GM12878 (cell line): ENCODE data around the gene IREB2. TPM values are rescaled to one million over a fixed set of nuclear protein-coding genes. Genes with fewer than 3 reads are reported as not detected.

Source experiments
- ATAC-seq: fragments of 200-7000 bp; cut with Tn5 transposase; 3 replicates; pipeline ENCODE4 v1.9.1; 2020; ENCODE audit warnings: mild to moderate bottlenecking, moderate library complexity
- BruUV-seq: library from RNA; stranded (reverse); fragments of 400-500 nt; replicated peaks from 2 replicates; lab custom pipeline; 2021; lab: Mats Ljungman, UMichigan
- CTCF ChIA-PET: fragments of 300-600 bp; sonication (Branson Sonifier 250); formaldehyde crosslinking; extraction: SDS; loops from one replicate; lab custom pipeline; 2021; ENCODE audit warnings: inconsistent platforms; lab: Yijun Ruan, JAX
- POLR2A ChIA-PET: fragments of 350-600 bp; formaldehyde crosslinking; extraction: SDS; loops from one replicate; lab custom pipeline; 2021; ENCODE audit warnings: inconsistent platforms; lab: Charles Lee
- RAD21 ChIA-PET: fragments of 300-600 bp; sonication (Branson Sonifier 250); formaldehyde crosslinking; loops from one replicate; lab custom pipeline; 2023; ENCODE audit warnings: antibody characterized with exemption; ENCODE audit not compliant: unreplicated experiment; lab: Charles Lee
- SMC1A ChIA-PET: fragments of 300-600 bp; sonication (Branson Sonifier 250); formaldehyde crosslinking; loops from one replicate; lab custom pipeline; 2023; ENCODE audit not compliant: unreplicated experiment, uncharacterized antibody; lab: Charles Lee
- DNase-seq: peaks from one replicate; pipeline ENCODE4 v3.0.0-alpha.2; 2011; ENCODE audit warnings: low read depth, low spot score
- FAIRE-seq: peaks from 3 replicates; lab custom pipeline; 2011; peaks lifted over from hg19 to GRCh38; lab: Jason Lieb, UNC
- H2AFZ ChIP-seq: 2 replicates; pipeline ENCODE4 v1.6.0; 2011; ENCODE audit warnings: low read depth, low read length, control low read depth; ENCODE audit not compliant: control insufficient read depth
- H3K27ac ChIP-seq: 2 replicates; pipeline ENCODE4 v1.5.1; 2011; ENCODE audit warnings: control low read depth; ENCODE audit not compliant: control insufficient read depth, insufficient read depth
- H3K27me3 ChIP-seq, 2 experiments: replicated peaks in 1 of 2; 2 replicates each; pipeline versions ENCODE4 v1.6.0 to v1.6.1; 2011; ENCODE audit warnings: low read length in 1 of 2; ENCODE audit not compliant: control insufficient read depth in 2 of 2, insufficient read depth in 2 of 2
- H3K36me3 ChIP-seq, 2 experiments: 2 replicates each; pipeline ENCODE4 v1.5.1; 2011; ENCODE audit warnings: low read length in 1 of 2; ENCODE audit not compliant: control insufficient read depth in 2 of 2, insufficient read depth in 2 of 2
- H3K4me1 ChIP-seq: 2 replicates; pipeline ENCODE4 v1.6.1; 2011; ENCODE audit warnings: mild to moderate bottlenecking, low read length, moderate library complexity, mixed read lengths; ENCODE audit not compliant: control insufficient read depth, insufficient read depth
- H3K4me2 ChIP-seq: 2 replicates; pipeline ENCODE4 v1.6.0; 2011; ENCODE audit warnings: control low read depth; ENCODE audit not compliant: control insufficient read depth, insufficient read depth
- H3K4me3 ChIP-seq: fragments of 200-600 bp; sonication (generic); 2 replicates; pipeline ENCODE4 v1.5.1; 2016
- H3K79me2 ChIP-seq: 2 replicates; pipeline ENCODE4 v1.6.0; 2011; ENCODE audit warnings: low read length; ENCODE audit not compliant: control insufficient read depth, insufficient read depth
- H3K9ac ChIP-seq: 2 replicates; pipeline ENCODE4 v1.8.0; 2011; ENCODE audit warnings: low read length, control low read depth, mixed read lengths; ENCODE audit not compliant: control insufficient read depth, insufficient read depth
- H3K9me3 ChIP-seq: replicated peaks from 3 replicates; pipeline ENCODE4 v1.5.1; 2011; ENCODE audit warnings: mild to moderate bottlenecking, low read length; ENCODE audit not compliant: control insufficient read depth, insufficient read depth
- H4K20me1 ChIP-seq: 2 replicates; pipeline ENCODE4 v1.6.0; 2011; ENCODE audit not compliant: control insufficient read depth, insufficient read depth
- ASH2L ChIP-seq: fragments of 300-600, 200-600 bp; sonication (generic); IDR thresholded peaks from 2 replicates; pipeline ENCODE4 v1.6.1; 2017; ENCODE audit warnings: low read depth, mild to moderate bottlenecking, borderline replicate concordance
- CBX3 ChIP-seq: fragments of 200-600 bp; sonication (generic); IDR thresholded peaks from 2 replicates; pipeline ENCODE4 v1.6.1; 2016; ENCODE audit warnings: low read depth, borderline replicate concordance
- CEBPB ChIP-seq, 2 experiments: fragments of 150-350 bp in 1 of 2; IDR thresholded peaks; 2 replicates each; pipeline ENCODE4 v1.6.1; 2012 to 2014; ENCODE audit warnings: low read depth in 2 of 2, low read length in 2 of 2, borderline replicate concordance in 1 of 2, inconsistent platforms in 1 of 2
- E2F8 ChIP-seq: fragments of 450-650 bp; IDR thresholded peaks from 2 replicates; pipeline ENCODE4 v1.6.1; 2018; ENCODE audit warnings: mild to moderate bottlenecking, low read depth, moderate library complexity; ENCODE audit not compliant: partially characterized antibody
- EZH2 ChIP-seq: IDR thresholded peaks from 2 replicates; pipeline ENCODE4 v1.6.1; 2012; ENCODE audit warnings: low read depth, mild to moderate bottlenecking, control low read depth, inconsistent platforms, low read length, borderline replicate concordance; ENCODE audit not compliant: control insufficient read depth
- FOS ChIP-seq: IDR thresholded peaks from 3 replicates; pipeline ENCODE4 v1.6.1; 2011; ENCODE audit warnings: borderline replicate concordance; ENCODE audit not compliant: insufficient read length; ENCODE audit errors: extremely low read depth
- FOXM1 ChIP-seq: IDR thresholded peaks from 2 replicates; pipeline ENCODE4 v1.6.1; 2012; ENCODE audit warnings: low read depth, mild to moderate bottlenecking, inconsistent platforms, low read length, moderate library complexity
- GABPA ChIP-seq: IDR thresholded peaks from 2 replicates; pipeline ENCODE4 v1.6.1; 2014; ENCODE audit warnings: antibody characterized with exemption, low read depth, mild to moderate bottlenecking, inconsistent platforms
- HDAC2 ChIP-seq: fragments of 200-600 bp; sonication (generic); IDR thresholded peaks from 2 replicates; pipeline ENCODE4 v1.6.1; 2017
- IKZF2 ChIP-seq, 2 experiments: fragments of 450-650 bp; IDR thresholded peaks; 2 replicates each; pipeline ENCODE4 v1.6.1; 2017; ENCODE audit warnings: mild to moderate bottlenecking in 2 of 2, moderate library complexity in 2 of 2
- NBN ChIP-seq: fragments of 450-650 bp; IDR thresholded peaks from 2 replicates; pipeline ENCODE4 v1.6.1; 2016
- NKRF ChIP-seq: fragments of 450-650 bp; conservative IDR thresholded peaks from 2 replicates; pipeline ENCODE4 v1.6.1; 2017; ENCODE audit warnings: mild to moderate bottlenecking, moderate library complexity
- NR2C1 ChIP-seq: fragments of 450-650 bp; IDR thresholded peaks from 2 replicates; pipeline ENCODE4 v1.6.1; 2017; ENCODE audit warnings: antibody characterized with exemption, mild to moderate bottlenecking, moderate library complexity
- NR2F1 ChIP-seq: fragments of 450-650 bp; conservative IDR thresholded peaks from 2 replicates; pipeline ENCODE4 v1.6.1; 2017; ENCODE audit warnings: mild to moderate bottlenecking
- RB1 ChIP-seq: fragments of 450-650 bp; formaldehyde crosslinking; IDR thresholded peaks from 2 replicates; pipeline ENCODE4 v1.6.1; 2017; ENCODE audit warnings: mild to moderate bottlenecking, borderline replicate concordance
- RCOR1 ChIP-seq: conservative IDR thresholded peaks from 2 replicates; pipeline ENCODE4 v1.6.1; 2012; ENCODE audit warnings: low read depth, low read length, improper control_type of control experiment
- SRF ChIP-seq, 2 experiments: IDR thresholded peaks; 2 replicates each; pipeline ENCODE4 v1.6.1; 2011; ENCODE audit warnings: low read depth in 2 of 2, low read length in 2 of 2, mild to moderate bottlenecking in 1 of 2, moderate library complexity in 1 of 2
- STAT1 ChIP-seq: fragments of 450-650 bp; conservative IDR thresholded peaks from 2 replicates; pipeline ENCODE4 v1.6.1; 2014; ENCODE audit warnings: antibody characterized with exemption, mild to moderate bottlenecking
- ZBTB4 ChIP-seq: fragments of 450-650 bp; formaldehyde crosslinking; IDR thresholded peaks from 2 replicates; pipeline ENCODE4 v1.4.0; 2022; ENCODE audit warnings: mild to moderate bottlenecking, moderate library complexity
- WGBS: methylation state at CpG from one replicate; pipeline ENCODE4 v1.1.6; 2016; ENCODE audit warnings: low lambda C conversion rate; ENCODE audit not compliant: insufficient replicate concordance, insufficient coverage; ENCODE audit errors: missing lambda C conversion rate; 5-methylcytosine and 5-hydroxymethylcytosine counted together
- in situ Hi-C: fragments of 300-500 bp; cut with MboI; formaldehyde crosslinking; loops from 9 replicates; pipeline ENCODE4 v1.14.3; 2018; ENCODE audit warnings: mixed read lengths
- intact Hi-C: fragments of 100-400 bp; cut with micrococcal nuclease; formaldehyde crosslinking; loops from one replicate; pipeline ENCODE4 v1.14.2; 2022; ENCODE audit not compliant: unreplicated experiment
- polyA plus RNA-seq, 11 experiments: library from polyadenylated mRNA; depleted of rRNA in 4 of 11; unstranded in 6 of 11; stranded (reverse) in 5 of 11; fragments of >200 nt; fragmentation: Nextera tagmentation in 4 of 11; fragmentation: Illumina TruSeq in 1 of 11; extraction: Ambion mirVana in 4 of 11; extraction: Trizol in 1 of 11; gene quantifications; 1 replicate in 1 of 11; 2 replicates in 10 of 11; pipeline versions ENCODE4 v1.2.1 to v1.2.3, GENCODE V29; 2011 to 2016; ENCODE audit warnings: inconsistent platforms in 2 of 11, missing spikeins in 2 of 11, low read depth in 1 of 11
- total RNA-seq, 4 experiments: library from RNA; depleted of rRNA in 3 of 4; stranded (reverse); fragments of >200 nt in 3 of 4; fragmentation: Illumina TruSeq in 1 of 4; extraction: Trizol in 1 of 4; gene quantifications; 2 replicates each; pipeline versions ENCODE4 v1.2.1 to v1.2.3, GENCODE V29; 2013 to 2021

Gene IREB2
- total and polyA plus RNA-seq, 10 of the 15 experiments (the other 5 are each of a cell fraction or from before 2014, with no cell fraction given): 13.0 to 52.4 (median 24.4) TPM

- H3K79me2 ChIP-seq: peaks cover 89% of the 10 kb centered on the region
- no peak overlapping the region for H2AFZ ChIP-seq
- FAIRE-seq (no peak), ATAC-seq (no peak), DNase-seq (no peak)
- no peak overlapping the region for H3K4me2 ChIP-seq
- 96% methylated on average over 7 of the region's 7 CpGs for WGBS
- POLR2A ChIA-PET: no interaction called here
- H3K27ac ChIP-seq: no peak overlapping the region
- in situ Hi-C loops (no loop called here), intact Hi-C loops (no loop called here)
- H3K4me3 ChIP-seq: no peak overlapping the region
- RAD21 ChIA-PET: no interaction called here
- CTCF ChIA-PET: no interaction called here
- BruUV-seq: no TSS peak
- H3K4me1 ChIP-seq: peaks cover 10% of the 10 kb centered on the region
- H3K9me3 ChIP-seq: no peaks in the 10 kb centered on the region
- SMC1A ChIA-PET: no interaction called here
- no peaks in the 10 kb centered on the region; a peak in 1 of 4 replicates for H3K36me3 ChIP-seq
- H3K27me3 ChIP-seq: no peaks in the 10 kb centered on the region
- no peak overlapping the region for H3K9ac ChIP-seq
- no peaks in the 10 kb centered on the region for H4K20me1 ChIP-seq
- TF ChIP-seq HDAC2 (no peak), NKRF (no peak), EZH2 (no peak), RCOR1 (no peak), GABPA (no peak), E2F8 (no peak), IKZF2 (IDR thresholded peaks at IDR 0.05) (no peak), RB1 (no peak), NBN (no peak), FOXM1 (no peak), CEBPB (IDR thresholded peaks at IDR 0.05; ENCODE audit: borderline replicate concordance in 1 of 2, low read depth in 2 of 2, low read length in 2 of 2) (no peak), ZBTB4 (CRISPR knock-in tag) (no peak), CBX3 (no peak), ASH2L (no peak), STAT1 (no peak), SRF (IDR thresholded peaks at IDR 0.05; ENCODE audit: low read depth in 2 of 2, low read length in 2 of 2) (no peak), FOS (no peak), NR2F1 (no peak), NR2C1 (no peak)
Measured at GRCh38 chr15:78456426-78456825, 18.4 kb downstream of the IREB2 start.
